Measurements from ENCODE around the gene SAXO1.

Gene SAXO1

GRCh38 chr9:18980189-18980588 lies 52.8 kb downstream of the SAXO1 start:
- no peak for DNase-seq (ENCODE audit: low read depth)
- no peak overlapping the region for H3K4me3 ChIP-seq (ENCODE audit: low read length)
- no peak for TF ChIP-seq CTCF (IDR thresholded peaks at IDR 0.05; ENCODE audit: insufficient read depth, low read depth, low read length, missing control alignments)

GRCh38 chr9:18979367-18979766 lies 53.6 kb downstream of the SAXO1 start:
- H3K4me3 ChIP-seq (ENCODE audit: low read length) = no peak overlapping the region
- TF ChIP-seq CTCF (IDR thresholded peaks at IDR 0.05; ENCODE audit: insufficient read depth, low read depth, low read length, missing control alignments) = no peak
- DNase-seq (ENCODE audit: low read depth) = peak; percentile 63

- TF ChIP-seq CTCF (IDR thresholded peaks at IDR 0.05; ENCODE audit: insufficient read depth, low read depth, low read length, missing control alignments) = no peak
- H3K4me3 ChIP-seq (ENCODE audit: low read length) = no peak overlapping the region
- no peak for DNase-seq (ENCODE audit: low read depth)
Observed at GRCh38 chr9:18978188-18978587, 54.8 kb downstream of the SAXO1 start.

GRCh38 chr9:18976709-18977531 lies 56.1 kb downstream of the SAXO1 start:
- H3K4me3 ChIP-seq (ENCODE audit: low read length) = no peak overlapping the region
- peak; percentile 7 for DNase-seq (ENCODE audit: low read depth)
- no peak for TF ChIP-seq CTCF (IDR thresholded peaks at IDR 0.05; ENCODE audit: insufficient read depth, low read depth, low read length, missing control alignments)

- TF ChIP-seq CTCF (IDR thresholded peaks at IDR 0.05; ENCODE audit: insufficient read depth, low read depth, low read length, missing control alignments) = no peak
- no peak for DNase-seq (ENCODE audit: low read depth)
- no peak overlapping the region for H3K4me3 ChIP-seq (ENCODE audit: low read length)
Observed at GRCh38 chr9:18976221-18976708, 56.7 kb downstream of the SAXO1 start.

GRCh38 chr9:18973348-18973747 lies 59.7 kb downstream of the SAXO1 start:
- no peak for TF ChIP-seq CTCF (IDR thresholded peaks at IDR 0.05; ENCODE audit: insufficient read depth, low read depth, low read length, missing control alignments)
- no peak overlapping the region for H3K4me3 ChIP-seq (ENCODE audit: low read length)
- DNase-seq (ENCODE audit: low read depth) = no peak

- DNase-seq (ENCODE audit: low read depth) = no peak
- no peak for TF ChIP-seq CTCF (IDR thresholded peaks at IDR 0.05; ENCODE audit: insufficient read depth, low read depth, low read length, missing control alignments)
- no peak overlapping the region for H3K4me3 ChIP-seq (ENCODE audit: low read length)
Observed at GRCh38 chr9:18972675-18973074, 60.3 kb downstream of the SAXO1 start.

All from epithelial cell of esophagus (primary cell).